ENCODE data around the gene GFY. TPM values are rescaled to one million over a fixed set of nuclear protein-coding genes. Genes with fewer than 3 reads are reported as not detected.
"Not testable (repeated sequence)": the region's sequence is repeated elsewhere in the genome, so short reads cannot be mapped to it uniquely, and the experiment has no call there.

GFY gene
- total RNA-seq, 4 donors from 2014 or later, result not detected

- Histone ChIP-seq H3K27me3 (no peaks in the 10 kb centered on the region), H3K27ac (peak overlapping the region in 1 of 3 donors; percentile 45), H3K36me3 (peaks cover 0 to 11% of the 10 kb centered on the region in 2 donors), H3K9me3 (no peaks in the 10 kb centered on the region), H3K4me1 (peaks cover 4 to 8% of the 10 kb centered on the region in 2 donors), H3K4me3 (replicated peaks in 1 of 3) (no peak overlapping the region)
- DNase-seq, result peak; percentile 18 to 36
- 70 to 75% methylated on average over 15 of the region's 15 CpGs for WGBS, 2 donors
- intact Hi-C loops (cut with DNase I), result no loop called here
- TF ChIP-seq, protein P1, sequence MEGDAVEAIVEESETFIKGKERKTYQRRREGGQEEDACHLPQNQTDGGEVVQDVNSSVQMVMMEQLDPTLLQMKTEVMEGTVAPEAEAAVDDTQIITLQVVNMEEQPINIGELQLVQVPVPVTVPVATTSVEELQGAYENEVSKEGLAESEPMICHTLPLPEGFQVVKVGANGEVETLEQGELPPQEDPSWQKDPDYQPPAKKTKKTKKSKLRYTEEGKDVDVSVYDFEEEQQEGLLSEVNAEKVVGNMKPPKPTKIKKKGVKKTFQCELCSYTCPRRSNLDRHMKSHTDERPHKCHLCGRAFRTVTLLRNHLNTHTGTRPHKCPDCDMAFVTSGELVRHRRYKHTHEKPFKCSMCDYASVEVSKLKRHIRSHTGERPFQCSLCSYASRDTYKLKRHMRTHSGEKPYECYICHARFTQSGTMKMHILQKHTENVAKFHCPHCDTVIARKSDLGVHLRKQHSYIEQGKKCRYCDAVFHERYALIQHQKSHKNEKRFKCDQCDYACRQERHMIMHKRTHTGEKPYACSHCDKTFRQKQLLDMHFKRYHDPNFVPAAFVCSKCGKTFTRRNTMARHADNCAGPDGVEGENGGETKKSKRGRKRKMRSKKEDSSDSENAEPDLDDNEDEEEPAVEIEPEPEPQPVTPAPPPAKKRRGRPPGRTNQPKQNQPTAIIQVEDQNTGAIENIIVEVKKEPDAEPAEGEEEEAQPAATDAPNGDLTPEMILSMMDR (IDR thresholded peaks at IDR 0.05), result no peak
- no peak for TF ChIP-seq POLR2A (IDR thresholded peaks at IDR 0.05)
Observed at GRCh38 chr19:49468746-49469447, 43.7 kb downstream of the GFY start.

- H3K27me3 ChIP-seq, result no peaks in the 10 kb centered on the region
- TF ChIP-seq POLR2A (IDR thresholded peaks at IDR 0.05), result no peak
- TF ChIP-seq, protein P1 (IDR thresholded peaks at IDR 0.05), result no peak
- 86% methylated on average over 14 to 21 of the region's 25 CpGs for WGBS, 2 donors
- H3K4me3 ChIP-seq (replicated peaks in 1 of 3), result no peak overlapping the region
- H3K9me3 ChIP-seq, result no peaks in the 10 kb centered on the region
- DNase-seq, result no peak
- no peak overlapping the region for H3K27ac ChIP-seq
- H3K4me1 ChIP-seq, result peaks cover 4 to 8% of the 10 kb centered on the region in 2 donors
- intact Hi-C loops (cut with DNase I), result no loop called here
- H3K36me3 ChIP-seq, result peaks cover 0 to 3% of the 10 kb centered on the region in 2 donors
Observed at GRCh38 chr19:49469828-49470614, 44.8 kb downstream of the GFY start.

DNA sequence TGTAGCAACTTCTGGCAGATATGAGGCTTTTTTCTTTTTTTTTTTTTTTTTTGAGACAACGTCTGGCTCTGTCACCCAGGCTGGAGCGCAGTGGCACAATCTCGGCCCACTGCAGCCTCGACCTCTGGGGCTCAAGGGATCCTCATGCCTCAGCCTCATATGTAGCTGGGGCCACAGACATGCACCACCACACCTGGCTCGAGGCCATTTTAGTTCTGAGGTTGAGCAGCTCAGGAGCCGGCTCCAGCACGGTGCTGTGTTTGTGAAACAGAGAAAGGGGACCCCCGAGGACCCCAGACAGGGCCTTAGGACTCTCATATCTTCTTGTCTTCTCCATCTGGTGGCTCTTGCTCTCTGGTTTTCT is 45.4 kb downstream of the GFY start:
- peaks cover 4 to 8% of the 10 kb centered on the region in 2 donors for H3K4me1 ChIP-seq
- H3K9me3 ChIP-seq, result no peaks in the 10 kb centered on the region
- peaks cover 0 to 3% of the 10 kb centered on the region in 2 donors for H3K36me3 ChIP-seq
- TF ChIP-seq, protein P1 (IDR thresholded peaks at IDR 0.05), result no peak
- no peak for TF ChIP-seq POLR2A (IDR thresholded peaks at IDR 0.05)
- DNase-seq, result no peak
- no peak overlapping the region for H3K27ac ChIP-seq
- WGBS, 2 donors, result 70 to 77% methylated on average over 8 of the region's 8 CpGs
- no peaks in the 10 kb centered on the region for H3K27me3 ChIP-seq
- intact Hi-C loops (cut with DNase I), result no loop called here
- no peak overlapping the region for H3K4me3 ChIP-seq (replicated peaks in 1 of 3)

DNA sequence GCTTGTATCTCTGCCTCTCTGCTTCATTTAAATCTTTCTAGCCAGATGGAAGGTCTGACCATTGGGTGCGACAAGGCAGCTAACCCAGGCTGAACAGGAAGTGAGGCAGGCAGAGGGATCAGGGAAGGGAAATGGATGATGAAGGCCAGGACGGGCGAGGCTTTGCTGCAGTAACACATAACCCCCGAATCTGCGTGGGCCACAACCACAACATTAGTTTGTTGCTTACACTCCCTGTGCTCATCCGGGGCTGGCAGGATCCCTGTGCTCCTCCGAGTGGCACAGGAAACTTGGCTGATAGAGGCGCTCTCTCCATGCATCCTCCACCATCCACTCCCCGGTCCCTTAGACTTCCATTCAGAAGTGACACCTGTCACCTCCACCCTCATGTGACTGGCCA is 47.7 kb downstream of the GFY start:
- TF ChIP-seq, protein P1 (IDR thresholded peaks at IDR 0.05), result no peak
- TF ChIP-seq POLR2A (IDR thresholded peaks at IDR 0.05), result no peak
- no peak for DNase-seq
- intact Hi-C loops (cut with DNase I), result no loop called here
- H3K4me1 ChIP-seq, result peaks cover 4 to 8% of the 10 kb centered on the region in 2 donors
- H3K36me3 ChIP-seq, result no peaks in the 10 kb centered on the region
- H3K27ac ChIP-seq, result no peak overlapping the region
- 85 to 87% methylated on average over 9 of the region's 9 CpGs for WGBS, 2 donors
- H3K9me3 ChIP-seq, result no peaks in the 10 kb centered on the region
- H3K4me3 ChIP-seq (replicated peaks in 1 of 3), result no peak overlapping the region
- H3K27me3 ChIP-seq, result no peaks in the 10 kb centered on the region

GRCh38 chr19:49473501-49473867 is 48.3 kb downstream of the GFY start:
- Histone ChIP-seq H3K4me3 (replicated peaks in 1 of 3) (peak overlapping the region in 1 of 3 donors; percentile 62), H3K27ac (peak overlapping the region in 2 of 3 donors; percentile 69 to 90)
- H3K27me3 ChIP-seq; H3K9me3 ChIP-seq; intact Hi-C loops (cut with DNase I); H3K36me3 ChIP-seq; DNase-seq; H3K4me1 ChIP-seq: not testable (repeated sequence)
- WGBS, 2 donors, result 69 to 77% methylated on average over 6 to 9 of the region's 9 CpGs
